GM18508 (cell line): ENCODE results near the gene PSME3IP1.

Experiments used
- ATAC-seq: cut with Tn5 transposase; IDR thresholded peaks from one replicate; pipeline ENCODE4 v1.9.1; 2021; ENCODE audit warnings: moderate number of reproducible peaks; ENCODE audit not compliant: insufficient read depth, unreplicated experiment

PSME3IP1 gene

GRCh38 chr16:57104706-57105105, 81.1 kb downstream of the PSME3IP1 start:
- no peak for ATAC-seq

GRCh38 chr16:57102888-57103851, 82.7 kb downstream of the PSME3IP1 start:
- ATAC-seq = no peak
